GM11168 (cell line): Measurements from ENCODE around the gene NFKBIA.
"Not testable (repeated sequence)": the region's sequence is repeated elsewhere in the genome, so short reads cannot be mapped to it uniquely, and the experiment has no call there.

Experiments used
- in situ Hi-C: fragments of 300-500 bp; cut with MboI; formaldehyde crosslinking; loops from one replicate; pipeline ENCODE4 v1.12.0; 2022; ENCODE audit warnings: low sequenced_read_pairs; ENCODE audit not compliant: unreplicated experiment

The NFKBIA gene

DNA sequence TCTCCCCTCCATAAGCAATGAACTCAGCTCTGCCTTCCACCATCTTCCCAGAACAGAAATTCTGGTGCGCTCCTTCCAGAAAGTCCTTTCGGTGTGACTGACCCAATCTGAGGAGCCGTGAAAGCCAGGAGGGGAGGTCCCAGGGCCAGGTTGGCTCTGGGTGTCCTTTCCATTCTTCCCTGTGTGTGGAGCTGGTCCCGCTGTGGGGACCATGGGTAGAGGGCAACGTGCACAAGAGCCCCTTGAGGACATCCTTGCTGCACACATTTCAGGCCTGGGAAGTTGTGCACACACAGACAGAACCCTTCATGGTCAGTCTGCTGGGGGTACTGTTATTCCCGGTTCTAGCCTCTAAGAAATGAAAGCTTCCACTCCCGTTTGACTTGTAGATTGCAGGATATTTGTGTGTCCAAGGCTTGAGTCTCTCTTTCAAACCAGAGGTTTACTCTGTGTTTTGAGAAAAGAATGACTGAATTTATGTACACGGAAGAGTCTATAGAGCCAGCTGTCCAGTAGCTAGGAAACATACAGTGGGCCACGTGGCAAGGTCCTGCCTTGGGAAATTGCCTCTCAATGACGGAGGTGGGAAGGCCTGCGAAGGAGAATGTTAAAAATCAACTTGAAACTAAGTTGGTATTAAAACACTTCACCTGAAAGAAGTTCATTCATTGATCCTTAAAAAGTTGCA, 10.1 kb downstream of the NFKBIA start:
- in situ Hi-C loops = no loop called here

- in situ Hi-C loops = no loop called here
These were observed 10.7 kb downstream of the NFKBIA start for GRCh38 chr14:35393826-35394225.

DNA sequence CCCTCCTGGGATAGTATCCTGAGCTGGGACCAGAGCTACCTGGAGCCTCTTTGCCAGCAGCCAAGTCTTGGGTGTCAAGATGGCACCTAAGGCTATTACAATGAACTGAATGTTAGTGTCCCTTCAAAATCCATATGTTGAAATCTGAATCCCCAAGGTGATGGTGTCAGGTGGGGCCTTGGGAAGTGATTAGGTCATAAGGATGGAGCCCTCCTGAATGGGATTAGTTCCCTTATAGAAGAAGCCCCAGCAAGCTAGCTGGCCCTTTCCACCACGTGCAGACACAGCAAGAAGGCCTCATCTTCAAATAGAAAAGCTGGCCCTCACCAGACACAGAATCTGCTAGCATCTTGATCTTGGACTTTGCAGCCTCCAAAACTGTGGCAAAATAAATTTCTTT, 12.4 kb downstream of the NFKBIA start:
- in situ Hi-C loops = no loop called here

DNA sequence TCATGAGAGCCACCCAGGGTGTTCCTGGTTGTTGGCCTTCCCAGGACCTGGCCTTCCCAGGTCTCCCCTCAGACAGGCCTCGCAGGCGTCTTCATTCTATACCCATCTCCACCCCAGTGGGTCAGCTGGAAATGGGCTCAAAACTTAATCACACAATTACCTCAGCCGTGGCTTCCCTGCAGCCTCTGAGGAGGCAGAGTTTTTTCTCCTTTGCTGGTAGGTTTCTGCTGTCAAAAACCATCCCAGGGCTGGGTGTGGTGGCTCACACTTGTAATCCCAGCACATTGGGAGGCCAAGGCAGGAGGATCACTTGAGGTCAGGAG, 13.2 kb downstream of the NFKBIA start:
- in situ Hi-C loops = no loop called here

GRCh38 chr14:35390577-35391387, 13.8 kb downstream of the NFKBIA start:
- in situ Hi-C loops = no loop called here

- in situ Hi-C loops = no loop called here
These were observed 15.3 kb downstream of the NFKBIA start for GRCh38 chr14:35389315-35389667.

DNA sequence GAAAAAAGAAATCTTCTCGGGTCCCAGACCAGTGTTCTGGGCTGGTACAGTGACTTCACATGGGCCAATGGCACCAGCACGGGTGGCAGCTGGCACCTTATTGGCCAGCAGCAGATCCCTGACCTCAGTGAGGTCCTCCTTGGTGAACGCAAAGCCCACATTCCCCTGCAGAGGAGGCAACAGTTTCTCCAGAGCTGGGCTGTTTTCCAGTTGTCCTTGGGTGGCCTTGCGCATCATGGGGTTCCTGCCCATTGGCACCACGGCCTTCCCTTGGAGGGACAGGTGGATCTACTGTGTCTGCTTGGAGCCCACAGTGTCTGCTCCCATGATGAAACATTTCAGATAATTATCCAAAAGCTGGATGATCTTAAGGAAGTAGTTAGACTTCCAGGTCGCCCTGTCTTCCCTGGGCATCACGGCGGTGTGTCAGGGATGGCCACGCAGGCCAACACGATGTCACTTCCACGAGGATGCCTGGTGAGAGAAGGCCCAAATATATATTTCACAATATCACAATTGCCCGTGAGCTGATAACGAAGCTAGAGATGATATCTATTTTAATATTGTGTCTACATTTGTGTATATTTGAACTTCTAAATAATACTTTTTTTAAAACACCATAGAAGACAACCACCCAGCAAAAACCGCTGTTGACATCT, 15.8 kb downstream of the NFKBIA start:
- in situ Hi-C loops = no loop called here

DNA sequence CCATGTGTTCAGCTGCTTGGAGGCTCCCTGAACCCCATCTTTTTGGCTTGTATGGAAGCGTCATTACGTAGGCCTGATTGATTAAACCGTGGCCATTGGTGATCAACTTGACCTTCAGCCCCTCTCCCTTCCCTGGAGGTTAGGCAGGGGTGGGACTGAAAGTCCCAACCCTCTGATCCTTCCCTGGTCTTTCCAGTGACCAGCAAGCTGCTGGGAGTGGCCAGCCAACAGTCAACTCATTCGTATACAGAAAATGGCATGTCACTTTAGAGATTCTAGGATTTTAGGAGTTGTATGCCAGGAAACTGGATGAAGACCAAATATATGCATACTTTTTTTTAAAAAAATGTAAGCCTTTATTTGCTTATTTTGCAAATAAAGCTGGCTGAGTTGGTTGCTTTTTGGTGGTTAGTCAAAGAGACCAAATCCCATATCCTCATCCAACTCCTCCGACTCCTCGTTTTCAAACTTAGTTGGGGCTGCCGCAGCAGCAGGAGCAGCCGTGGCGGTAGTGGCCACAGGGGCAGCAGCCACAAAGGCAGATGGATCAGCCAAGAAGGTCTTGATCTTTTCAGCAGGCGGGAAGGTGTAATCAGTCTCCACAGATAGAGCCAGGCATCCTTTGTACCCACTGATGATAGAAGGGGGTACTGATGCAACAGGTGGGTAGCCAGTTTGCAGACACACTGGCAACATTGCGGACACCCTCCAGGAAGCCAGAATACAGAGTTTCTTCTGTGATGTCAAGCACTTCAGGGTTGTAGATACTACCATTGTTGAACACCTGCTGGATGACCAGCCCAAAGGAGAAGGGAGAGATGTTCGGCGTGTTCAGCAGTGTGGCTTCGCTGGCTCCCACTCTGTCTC, 16.6 kb downstream of the NFKBIA start:
- in situ Hi-C loops = no loop called here

DNA sequence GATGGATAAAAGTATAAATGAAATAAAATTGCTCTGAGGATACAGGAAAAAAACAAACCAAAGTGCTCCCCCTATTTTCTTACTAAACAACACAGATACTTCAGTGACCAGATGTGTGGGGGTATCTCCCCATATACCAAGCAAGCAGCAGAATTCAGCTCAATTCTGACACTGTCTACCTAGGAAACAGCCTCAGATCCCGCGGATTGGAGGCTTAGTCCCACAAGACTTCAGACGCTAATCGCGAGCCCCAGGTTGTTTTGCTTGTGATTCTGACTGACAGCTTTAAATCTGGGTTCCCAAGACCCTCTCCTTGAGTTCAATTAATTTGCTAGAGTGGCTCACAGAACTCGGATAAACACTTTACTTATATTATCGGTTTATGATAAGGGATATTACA, 17.3 kb downstream of the NFKBIA start:
- in situ Hi-C loops = no loop called here

- in situ Hi-C loops = no loop called here
These were observed 17.9 kb downstream of the NFKBIA start for GRCh38 chr14:35386673-35387125.

- in situ Hi-C loops = no loop called here
These were observed 19.3 kb downstream of the NFKBIA start for GRCh38 chr14:35385042-35385839.

- in situ Hi-C loops = no loop called here
These were observed 20.0 kb downstream of the NFKBIA start for GRCh38 chr14:35384455-35385041.

DNA sequence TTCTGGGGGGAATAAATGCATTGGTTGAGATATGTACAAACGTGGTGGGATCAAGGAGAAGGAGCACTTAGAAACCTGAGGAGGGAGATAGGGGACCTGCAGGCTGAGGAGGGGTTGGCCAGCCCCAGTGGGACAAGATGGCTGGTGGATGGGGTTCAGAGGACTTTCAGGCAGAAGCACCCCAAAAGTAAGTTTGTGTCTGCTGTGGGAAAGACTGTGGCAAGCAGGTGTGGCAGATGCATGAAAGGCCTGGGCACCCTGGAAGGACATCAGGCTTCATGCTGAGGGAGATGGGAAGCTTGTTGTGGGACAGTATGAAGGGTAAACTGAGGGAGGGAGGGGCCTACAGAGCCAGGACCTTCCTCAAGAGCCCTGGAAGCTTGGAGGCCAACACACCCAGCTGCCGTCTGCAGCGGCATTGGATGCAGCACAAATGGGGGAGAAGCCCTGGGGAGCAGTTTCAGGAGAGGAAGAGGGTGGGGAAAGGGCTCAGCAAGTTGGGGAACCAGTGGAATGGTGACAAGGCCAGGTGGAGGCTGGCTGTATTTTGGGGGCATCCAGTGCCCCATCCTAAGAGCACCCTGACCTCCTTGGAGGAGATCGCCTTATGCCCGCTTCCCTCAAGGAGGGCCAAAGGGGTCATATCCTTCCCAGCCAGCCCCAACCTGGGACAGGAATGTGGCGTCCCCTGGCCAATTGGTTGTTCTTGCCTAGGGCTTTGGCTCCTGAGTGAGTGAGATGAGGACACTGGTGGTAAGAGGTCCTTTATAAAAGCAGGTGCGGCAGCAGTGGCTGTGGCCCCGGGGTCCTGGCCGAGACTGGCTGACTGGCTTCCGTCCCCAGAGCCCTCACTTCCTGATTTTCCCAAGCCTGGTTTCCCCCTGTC, 20.7 kb downstream of the NFKBIA start:
- in situ Hi-C loops = no loop called here

DNA sequence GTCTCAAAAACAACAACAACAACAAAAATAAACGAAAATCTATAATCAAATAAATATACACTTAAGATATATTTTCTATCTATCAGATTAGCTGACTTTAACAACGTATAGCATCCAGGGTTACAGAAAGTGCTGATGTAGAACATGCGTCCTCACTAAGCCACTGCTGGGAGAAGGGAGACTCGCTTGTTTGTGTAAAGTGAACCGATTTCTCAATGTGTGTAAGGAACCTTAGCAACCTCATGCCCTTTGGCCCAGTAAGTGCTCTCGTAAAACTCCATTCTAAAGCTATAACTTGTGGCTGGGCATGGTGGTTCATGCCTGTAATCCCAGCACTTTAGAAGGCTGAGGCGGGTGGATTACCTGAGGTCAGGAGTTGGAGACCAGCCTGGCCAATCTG, 23.8 kb downstream of the NFKBIA start:
- in situ Hi-C loops = no loop called here

- in situ Hi-C loops = not testable (repeated sequence)
These were observed 25.2 kb downstream of the NFKBIA start for GRCh38 chr14:35379234-35379933.

GRCh38 chr14:35378425-35379233, 25.9 kb downstream of the NFKBIA start:
- in situ Hi-C loops = no loop called here

GRCh38 chr14:35375558-35376025, 29.0 kb downstream of the NFKBIA start:
- in situ Hi-C loops = no loop called here
